ENCODE data around the gene KIF25.

DNA sequence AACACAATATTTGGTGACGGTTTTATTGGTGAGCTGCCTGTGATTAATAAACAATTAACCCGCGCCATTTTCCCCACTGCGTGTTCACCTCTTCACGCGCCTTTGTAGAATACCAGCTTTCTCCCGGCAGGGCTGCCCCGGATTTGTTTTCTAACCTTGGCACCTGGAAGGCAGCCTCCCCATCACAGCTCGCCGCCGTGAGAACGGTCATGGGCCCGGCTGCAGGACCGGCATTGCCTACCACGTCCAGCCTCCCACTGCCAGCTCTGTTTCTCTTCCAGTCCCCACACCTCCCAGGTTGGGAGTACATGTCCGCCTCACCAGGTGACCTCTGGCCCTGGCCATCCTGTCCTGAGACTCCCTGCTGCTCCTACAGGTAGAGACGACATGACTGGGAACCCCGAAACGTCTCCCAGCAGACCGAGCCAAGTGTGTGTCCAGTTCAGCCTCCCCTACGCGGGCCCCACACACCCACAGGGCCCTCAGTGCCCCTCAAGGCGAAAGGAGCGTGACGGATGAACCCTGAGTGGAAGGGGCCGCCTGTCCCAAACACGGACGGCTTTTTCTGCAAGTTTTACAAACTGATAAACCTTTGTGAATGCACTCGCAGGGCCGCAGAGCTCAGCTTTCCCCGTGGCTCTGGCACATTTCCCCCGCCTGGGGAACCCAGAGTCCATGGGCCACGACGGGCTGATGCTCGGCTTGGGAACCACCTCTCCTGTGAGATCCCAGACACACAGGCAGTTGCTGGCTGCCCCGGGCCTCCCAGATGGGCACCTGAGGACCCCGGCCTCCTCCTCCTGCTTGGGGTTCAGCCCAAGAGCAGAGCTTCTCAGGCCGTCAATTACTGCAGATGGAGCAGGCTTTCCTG lies 55.9 kb downstream of the KIF25 start:
- no peak for TF ChIP-seq CTCF (IDR thresholded peaks at IDR 0.05)
- TF ChIP-seq POLR2A (IDR thresholded peaks at IDR 0.05): no peak

All from uterus (tissue), 2 donors.